Measurements from ENCODE around the gene OR6F1.
"Not testable (repeated sequence)": the region's sequence is repeated elsewhere in the genome, so short reads cannot be mapped to it uniquely, and the experiment has no call there.

OR6F1 gene

GRCh38 chr1:247716546-247716945 lies at the start of gene OR6F1:
Gene OR6F1, minus strand, starts transcription at chr1:247716646. Its CDS starts 3,891 bp downstream, at chr1:247712755.
- TF ChIP-seq, protein P1, sequence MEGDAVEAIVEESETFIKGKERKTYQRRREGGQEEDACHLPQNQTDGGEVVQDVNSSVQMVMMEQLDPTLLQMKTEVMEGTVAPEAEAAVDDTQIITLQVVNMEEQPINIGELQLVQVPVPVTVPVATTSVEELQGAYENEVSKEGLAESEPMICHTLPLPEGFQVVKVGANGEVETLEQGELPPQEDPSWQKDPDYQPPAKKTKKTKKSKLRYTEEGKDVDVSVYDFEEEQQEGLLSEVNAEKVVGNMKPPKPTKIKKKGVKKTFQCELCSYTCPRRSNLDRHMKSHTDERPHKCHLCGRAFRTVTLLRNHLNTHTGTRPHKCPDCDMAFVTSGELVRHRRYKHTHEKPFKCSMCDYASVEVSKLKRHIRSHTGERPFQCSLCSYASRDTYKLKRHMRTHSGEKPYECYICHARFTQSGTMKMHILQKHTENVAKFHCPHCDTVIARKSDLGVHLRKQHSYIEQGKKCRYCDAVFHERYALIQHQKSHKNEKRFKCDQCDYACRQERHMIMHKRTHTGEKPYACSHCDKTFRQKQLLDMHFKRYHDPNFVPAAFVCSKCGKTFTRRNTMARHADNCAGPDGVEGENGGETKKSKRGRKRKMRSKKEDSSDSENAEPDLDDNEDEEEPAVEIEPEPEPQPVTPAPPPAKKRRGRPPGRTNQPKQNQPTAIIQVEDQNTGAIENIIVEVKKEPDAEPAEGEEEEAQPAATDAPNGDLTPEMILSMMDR (IDR thresholded peaks at IDR 0.05; ENCODE audit: insufficient read depth, low read depth, low read length, missing control alignments): no peak
- no peak for DNase-seq (ENCODE audit: low read depth)
- no peak within 1 kb of the TSS for H3K4me3 ChIP-seq (ENCODE audit: low read depth, low read length)

- no peak for DNase-seq (ENCODE audit: low read depth)
- TF ChIP-seq, protein P1 (IDR thresholded peaks at IDR 0.05; ENCODE audit: insufficient read depth, low read depth, low read length, missing control alignments): no peak
- H3K4me3 ChIP-seq (ENCODE audit: low read depth, low read length): no peak within 1 kb of the TSS
Measured at GRCh38 chr1:247760456-247760855, 44.0 kb upstream of the OR6F1 start, which contains the start of gene OR1C1. Gene OR1C1, minus strand, starts transcription at chr1:247760556. Its CDS starts 2,150 bp downstream, at chr1:247758406.

GRCh38 chr1:247754311-247754710 lies 37.9 kb upstream of the OR6F1 start:
- not testable (repeated sequence) for H3K4me3 ChIP-seq (ENCODE audit: low read depth, low read length); DNase-seq (ENCODE audit: low read depth)

GRCh38 chr1:247749870-247750269 lies 33.4 kb upstream of the OR6F1 start:
- TF ChIP-seq, protein P1 (IDR thresholded peaks at IDR 0.05; ENCODE audit: insufficient read depth, low read depth, low read length, missing control alignments): no peak
- H3K4me3 ChIP-seq (ENCODE audit: low read depth, low read length): no peak overlapping the region
- DNase-seq (ENCODE audit: low read depth): no peak

DNA sequence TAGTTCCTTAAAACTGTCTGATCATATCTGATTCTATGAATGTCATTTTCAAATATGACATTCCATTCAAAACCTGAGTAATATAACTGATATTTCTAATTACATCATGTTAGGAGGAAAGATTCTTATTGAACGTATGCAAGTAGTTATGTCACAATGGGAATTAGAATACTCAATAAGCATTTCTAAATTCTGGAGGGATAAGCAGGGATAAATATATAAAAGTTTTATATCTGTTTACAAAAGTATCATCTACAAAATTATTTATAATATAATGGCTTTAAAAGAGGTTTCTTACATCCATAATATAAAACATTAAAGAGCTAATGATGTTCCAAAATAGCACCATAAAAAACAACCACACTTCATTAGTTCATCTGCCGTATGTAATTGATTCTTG lies 31.6 kb upstream of the OR6F1 start, which contains the start of gene OR14A2:
OR14A2 (minus strand) TSS at position 101 of the 400 bp plus-strand sequence.
- no peak for DNase-seq (ENCODE audit: low read depth)
- no peak within 1 kb of the TSS for H3K4me3 ChIP-seq (ENCODE audit: low read depth, low read length)
- TF ChIP-seq, protein P1 (IDR thresholded peaks at IDR 0.05; ENCODE audit: insufficient read depth, low read depth, low read length, missing control alignments): no peak

GRCh38 chr1:247747616-247748015 lies 31.2 kb upstream of the OR6F1 start:
- H3K4me3 ChIP-seq (ENCODE audit: low read depth, low read length): no peak overlapping the region
- no peak for DNase-seq (ENCODE audit: low read depth)
- TF ChIP-seq, protein P1 (IDR thresholded peaks at IDR 0.05; ENCODE audit: insufficient read depth, low read depth, low read length, missing control alignments): no peak

- TF ChIP-seq, protein P1 (IDR thresholded peaks at IDR 0.05; ENCODE audit: insufficient read depth, low read depth, low read length, missing control alignments): no peak
- no peak overlapping the region for H3K4me3 ChIP-seq (ENCODE audit: low read depth, low read length)
- no peak for DNase-seq (ENCODE audit: low read depth)
Measured at GRCh38 chr1:247746391-247746935, 30.0 kb upstream of the OR6F1 start.

DNA sequence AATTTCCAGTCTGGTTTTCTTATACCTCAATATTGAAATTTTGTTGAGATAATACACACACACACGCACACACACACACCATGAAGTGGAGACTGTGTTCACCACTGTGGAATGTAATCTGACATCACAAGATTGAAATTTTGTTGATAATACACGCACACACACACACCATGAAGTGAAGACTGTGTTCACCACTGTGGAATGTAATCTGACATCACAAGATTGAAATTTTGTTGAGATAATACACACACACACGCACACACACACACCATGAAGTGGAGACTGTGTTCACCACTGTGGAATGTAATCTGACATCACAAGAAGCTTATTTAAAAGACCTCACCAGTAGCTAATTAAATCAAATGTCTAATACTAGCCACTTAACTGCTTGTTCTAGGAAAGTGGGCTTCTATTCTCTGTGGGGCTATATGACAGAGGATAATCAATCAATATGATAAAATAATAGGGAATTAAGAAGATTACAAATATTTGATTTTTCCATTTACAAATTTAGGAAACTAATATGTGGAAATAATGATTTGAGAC lies 25.8 kb upstream of the OR6F1 start:
- not testable (repeated sequence) for H3K4me3 ChIP-seq (ENCODE audit: low read depth, low read length); DNase-seq (ENCODE audit: low read depth)
